GM18502 (cell line): ENCODE results near the gene UNC79.

ENCODE experiments used
- ATAC-seq: cut with Tn5 transposase; IDR thresholded peaks from one replicate; pipeline ENCODE4 v1.9.1; 2021; ENCODE audit warnings: mild to moderate bottlenecking; ENCODE audit not compliant: unreplicated experiment, poor library complexity

The UNC79 gene

DNA sequence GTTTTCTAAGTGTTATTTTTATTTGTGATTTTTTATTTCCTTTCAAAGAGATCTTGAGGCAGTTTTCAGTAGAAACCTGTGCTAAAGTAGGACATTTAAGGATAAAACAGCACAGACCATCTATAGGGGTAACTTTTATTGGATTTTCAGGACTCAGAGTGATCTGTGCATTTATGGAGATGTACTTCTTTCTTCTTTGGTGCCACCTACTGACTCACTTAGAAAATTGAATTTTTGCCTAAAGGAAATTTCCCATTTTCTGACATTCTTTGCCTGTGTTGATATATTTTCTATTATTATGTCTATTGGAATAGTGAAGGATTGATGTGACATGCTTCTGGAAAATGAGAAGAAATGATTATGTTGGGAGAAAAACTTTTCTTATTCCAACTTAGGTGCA, 113.0 kb downstream of the UNC79 start:
- ATAC-seq: no peak

DNA sequence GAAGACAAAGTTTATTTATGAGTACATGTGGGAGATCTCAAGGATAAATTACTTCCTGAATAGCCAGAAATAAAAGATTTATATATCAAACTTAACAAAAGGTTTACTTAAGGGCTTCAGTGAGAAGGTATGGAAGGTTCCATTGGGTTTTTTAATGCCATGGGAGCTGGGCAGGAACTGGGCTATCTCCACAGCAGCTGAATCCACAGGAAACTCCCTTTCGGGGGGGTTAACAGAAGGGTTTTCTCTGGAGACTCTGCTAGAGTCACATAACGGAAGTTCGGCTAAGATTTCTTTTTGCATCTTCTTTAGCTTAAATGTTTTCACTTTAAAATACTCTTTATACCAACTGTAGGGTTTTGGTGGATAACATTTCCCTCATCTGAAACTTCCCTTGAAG, 113.5 kb downstream of the UNC79 start:
- no peak for ATAC-seq

DNA sequence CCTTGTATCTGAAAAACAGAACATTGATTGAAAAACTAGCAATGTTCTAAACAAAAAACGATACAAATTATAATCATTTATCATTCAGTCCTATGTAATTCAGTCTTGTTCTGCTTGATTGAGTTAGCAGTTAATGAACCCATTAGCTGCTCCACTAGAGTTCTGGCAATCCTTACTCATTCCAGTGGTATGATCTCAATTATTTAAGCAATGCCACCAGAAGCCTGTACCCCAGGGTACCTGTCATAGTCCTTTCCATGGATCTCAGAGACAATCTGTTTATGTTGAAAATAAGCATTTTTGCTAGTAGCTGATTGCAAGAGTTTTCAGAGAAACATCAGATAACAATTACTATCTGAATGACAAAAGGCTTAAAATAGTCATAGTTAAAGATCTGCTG, 115.9 kb downstream of the UNC79 start:
- ATAC-seq: no peak

DNA sequence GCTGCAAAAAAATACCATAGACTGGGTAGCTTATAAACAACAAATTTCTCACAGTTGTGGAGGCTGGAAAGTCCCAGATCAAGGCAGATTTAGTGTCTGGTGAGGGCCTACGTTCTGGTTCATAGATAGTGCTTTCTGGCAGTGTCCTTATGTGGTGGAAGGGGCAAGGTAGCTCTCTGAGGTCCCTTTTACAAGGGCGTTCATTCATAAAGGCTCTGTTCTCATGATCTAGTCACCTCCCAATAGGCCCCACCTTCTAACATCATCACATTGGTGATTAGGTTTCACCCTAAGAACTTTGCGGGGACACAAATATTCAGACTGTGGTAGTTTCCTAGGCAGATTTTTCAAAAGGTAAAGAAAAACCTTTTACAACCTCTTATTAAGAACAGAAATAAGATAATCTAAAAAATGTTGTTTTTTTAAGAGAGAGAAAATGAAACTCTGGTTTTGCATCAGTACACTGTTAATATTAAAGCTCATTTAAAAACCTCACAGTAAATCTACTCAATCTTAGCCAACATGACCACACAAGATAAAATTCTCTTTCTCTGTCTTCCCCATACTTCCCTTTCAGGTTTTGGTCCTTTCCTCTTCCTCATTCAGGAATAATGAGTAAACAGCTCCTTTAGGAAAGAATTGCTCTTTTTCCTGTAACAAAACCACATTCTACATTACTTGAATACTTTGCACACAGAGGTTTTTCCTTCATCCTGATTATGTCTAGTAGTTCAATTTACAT, 117.5 kb downstream of the UNC79 start:
- ATAC-seq: peak; percentile 75

DNA sequence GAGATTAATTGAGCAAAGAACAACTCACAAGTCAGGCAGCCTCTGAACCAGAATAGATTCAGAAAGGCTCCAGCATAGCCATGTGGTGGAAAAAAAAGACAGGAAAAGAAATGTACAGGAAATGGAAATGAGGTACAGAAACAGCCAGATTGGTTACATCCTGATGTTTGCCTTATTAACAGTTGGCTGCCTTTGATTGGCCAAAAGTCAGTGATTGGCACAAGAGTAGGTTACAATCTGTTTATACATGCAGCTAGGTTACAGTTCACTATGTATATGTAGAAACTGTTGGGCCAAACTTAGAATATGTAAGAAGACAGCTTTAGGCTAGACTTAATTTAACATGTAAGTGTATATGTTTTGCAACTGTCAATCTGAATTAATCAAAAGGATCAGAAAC, 118.9 kb downstream of the UNC79 start:
- no peak for ATAC-seq

DNA sequence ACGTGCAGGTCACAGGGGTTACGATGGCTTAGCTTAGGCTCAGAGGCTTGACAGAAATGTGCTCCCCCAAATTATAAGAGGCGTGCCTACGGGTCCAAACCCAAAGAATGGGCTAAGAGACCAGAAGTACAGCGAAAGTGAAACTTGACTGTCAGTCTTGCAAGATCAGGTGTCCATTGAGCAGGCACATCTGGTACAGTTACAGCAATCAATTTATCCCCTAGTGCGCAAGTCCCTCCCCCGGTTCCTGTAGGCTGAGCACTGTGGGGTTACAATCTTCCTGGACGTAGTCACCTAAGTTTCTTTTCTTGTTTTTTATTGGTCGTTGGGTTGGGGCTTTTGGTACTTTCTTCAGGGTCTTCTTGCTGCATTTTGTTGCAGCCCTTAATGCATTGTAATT, 134.2 kb downstream of the UNC79 start:
- no peak for ATAC-seq

DNA sequence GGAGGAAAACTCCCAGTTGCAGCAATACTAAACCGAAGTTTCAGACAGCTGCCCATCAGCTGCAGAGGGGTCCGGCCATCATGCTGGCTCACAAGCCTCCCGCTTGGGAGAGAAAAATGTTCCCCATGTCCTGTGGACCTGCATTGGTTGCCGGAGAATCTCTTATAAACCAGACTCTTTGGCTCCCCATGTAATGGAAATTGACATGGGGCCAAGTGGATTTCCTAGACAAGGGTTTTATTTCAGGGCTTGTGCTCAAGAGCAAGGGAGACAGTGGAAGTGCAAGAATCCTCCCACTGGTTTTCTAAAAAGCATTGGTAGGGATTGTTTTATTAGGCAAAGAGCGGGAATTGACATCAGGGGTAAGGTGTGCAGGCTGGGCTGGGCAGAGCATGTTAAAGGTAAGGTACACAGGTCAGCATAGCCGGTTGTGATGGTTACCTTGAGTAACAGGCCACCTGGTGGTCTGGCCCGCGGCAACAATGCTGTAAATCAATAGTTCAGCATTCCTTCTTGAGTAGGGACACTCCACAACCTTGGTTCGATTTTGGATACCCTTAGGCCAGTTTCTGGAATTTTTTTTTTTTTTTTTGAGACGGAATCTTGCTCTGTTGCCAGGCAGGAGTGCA, 135.4 kb downstream of the UNC79 start:
- no peak for ATAC-seq

DNA sequence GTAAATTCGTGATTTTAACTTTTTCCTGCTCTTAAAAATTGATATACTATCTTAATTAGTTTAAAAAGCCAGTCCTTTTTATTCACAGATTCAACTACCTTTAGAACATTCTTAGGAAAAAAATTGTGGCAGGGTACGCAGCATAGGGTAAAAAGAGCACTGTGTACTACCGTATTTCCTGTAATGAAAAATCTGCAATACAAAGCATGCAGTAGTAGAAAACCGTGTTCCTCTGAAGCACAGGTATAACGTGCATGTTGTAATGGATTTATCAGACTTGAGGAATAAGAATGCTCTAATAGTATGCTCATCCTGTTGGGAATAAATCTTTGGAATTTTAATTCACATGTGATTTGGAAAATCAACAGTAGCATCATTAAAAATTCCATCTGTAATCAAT, 140.5 kb downstream of the UNC79 start:
- ATAC-seq: no peak

DNA sequence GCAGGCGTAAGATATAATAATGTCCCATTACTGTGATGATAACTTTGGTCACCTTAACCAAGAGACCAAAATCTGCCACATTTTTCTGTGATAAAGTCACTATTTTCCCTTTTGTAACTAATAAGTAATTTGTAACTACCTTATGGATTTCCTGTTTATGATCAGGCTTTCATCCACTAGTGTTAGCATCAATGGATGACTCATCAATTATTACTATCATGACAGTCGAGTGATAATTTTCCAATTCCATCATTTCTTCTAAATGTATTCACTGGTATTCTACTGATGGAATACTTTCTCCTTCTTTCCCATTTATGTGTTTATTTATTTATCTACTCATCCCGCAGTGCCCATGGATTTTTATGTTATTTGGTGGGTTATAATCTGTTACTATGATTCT, 148.4 kb downstream of the UNC79 start:
- no peak for ATAC-seq

DNA sequence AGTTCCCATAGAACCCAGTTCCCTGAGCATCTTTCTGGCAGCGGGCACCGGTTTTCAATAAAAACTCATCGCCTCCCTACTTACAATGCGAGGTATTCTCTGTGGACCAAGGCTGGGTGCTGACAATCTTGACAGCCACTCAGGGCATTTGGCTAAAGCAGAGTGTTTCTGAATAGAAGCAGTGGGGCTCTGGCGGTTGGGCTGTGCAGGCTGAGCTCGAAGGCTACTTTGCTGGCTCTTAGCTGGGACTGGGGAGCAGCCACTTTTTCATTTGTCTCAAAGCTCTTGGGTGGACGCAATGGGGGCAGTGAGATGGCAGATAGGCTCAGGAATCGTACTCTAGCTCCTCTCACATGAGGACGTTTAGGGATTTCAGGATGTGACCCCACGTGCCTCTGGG, 151.8 kb downstream of the UNC79 start:
- ATAC-seq: no peak

DNA sequence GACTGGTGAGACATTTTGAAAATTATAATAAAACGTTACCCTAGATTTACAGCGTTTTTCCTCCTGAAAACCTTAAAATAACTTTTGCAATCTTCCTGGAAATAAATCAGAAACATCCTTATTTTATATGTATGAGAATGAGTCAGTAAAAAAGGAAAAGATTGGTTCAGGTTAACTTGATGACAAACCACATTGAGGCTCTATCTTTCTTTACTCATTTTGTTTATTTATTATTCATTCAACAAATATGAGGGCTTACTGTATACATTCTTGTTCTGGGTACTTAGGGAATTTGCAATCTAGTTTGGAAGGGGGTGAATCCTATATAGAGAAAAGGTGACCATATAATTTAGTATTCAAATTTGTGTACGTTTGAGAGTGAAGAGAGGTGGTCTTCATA, 156.6 kb downstream of the UNC79 start:
- no peak for ATAC-seq

DNA sequence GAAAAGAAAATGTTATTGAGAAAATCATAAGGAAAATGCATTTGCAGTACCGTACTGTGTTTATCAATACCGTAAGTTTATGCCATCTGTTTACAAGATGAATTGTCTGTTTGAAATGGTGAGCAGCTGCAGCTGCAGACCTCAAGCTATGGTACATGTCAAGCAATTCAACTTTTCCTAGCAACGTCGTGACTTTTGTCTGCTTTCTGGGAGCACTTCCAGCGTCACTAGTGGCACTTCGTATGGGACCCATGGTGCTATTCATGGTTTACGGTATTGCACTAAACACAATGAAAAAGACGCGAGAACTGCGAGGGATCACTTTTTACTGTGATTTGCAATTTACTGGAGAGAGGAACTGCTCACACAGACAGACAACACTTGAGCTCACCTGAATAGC, 160.8 kb downstream of the UNC79 start:
- no peak for ATAC-seq

DNA sequence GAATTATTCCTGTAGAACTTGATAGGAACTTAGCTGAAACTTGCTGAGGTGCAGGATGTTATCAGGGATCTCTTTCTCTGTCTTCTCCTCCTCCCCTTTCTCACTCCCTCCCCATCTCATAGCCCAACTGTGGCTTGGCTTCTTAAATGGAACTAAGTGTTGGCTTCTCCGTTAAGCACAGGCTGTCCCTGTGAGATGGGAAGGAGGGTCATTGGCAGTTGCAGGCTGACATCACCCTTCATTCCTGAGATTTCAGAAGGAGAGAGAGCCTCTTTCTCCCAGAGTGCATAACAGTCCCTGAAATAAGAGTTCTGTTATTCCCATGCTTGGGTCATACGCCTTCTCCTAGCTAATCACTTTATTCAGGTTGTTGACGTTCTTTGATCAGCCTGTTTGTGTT, 162.0 kb downstream of the UNC79 start:
- ATAC-seq: no peak

DNA sequence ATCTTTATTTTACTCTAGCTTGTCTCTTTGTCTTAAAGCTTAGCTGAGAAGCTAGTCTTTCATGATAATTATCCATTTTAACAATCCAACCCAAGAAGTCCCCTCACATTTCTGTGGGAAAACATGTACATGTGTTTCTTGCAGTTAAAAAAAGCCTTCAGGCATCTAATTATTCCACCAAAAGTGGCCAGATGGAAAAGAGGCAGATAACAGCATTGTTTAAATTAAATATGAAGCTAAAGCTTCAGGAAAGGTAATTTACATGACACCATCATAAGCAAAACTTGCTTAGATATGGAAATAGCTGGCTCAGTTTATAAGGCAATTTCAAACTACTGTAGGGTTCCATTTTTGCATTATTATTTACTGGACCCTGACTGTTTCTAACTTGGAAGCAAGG, 175.4 kb downstream of the UNC79 start:
- ATAC-seq: no peak

DNA sequence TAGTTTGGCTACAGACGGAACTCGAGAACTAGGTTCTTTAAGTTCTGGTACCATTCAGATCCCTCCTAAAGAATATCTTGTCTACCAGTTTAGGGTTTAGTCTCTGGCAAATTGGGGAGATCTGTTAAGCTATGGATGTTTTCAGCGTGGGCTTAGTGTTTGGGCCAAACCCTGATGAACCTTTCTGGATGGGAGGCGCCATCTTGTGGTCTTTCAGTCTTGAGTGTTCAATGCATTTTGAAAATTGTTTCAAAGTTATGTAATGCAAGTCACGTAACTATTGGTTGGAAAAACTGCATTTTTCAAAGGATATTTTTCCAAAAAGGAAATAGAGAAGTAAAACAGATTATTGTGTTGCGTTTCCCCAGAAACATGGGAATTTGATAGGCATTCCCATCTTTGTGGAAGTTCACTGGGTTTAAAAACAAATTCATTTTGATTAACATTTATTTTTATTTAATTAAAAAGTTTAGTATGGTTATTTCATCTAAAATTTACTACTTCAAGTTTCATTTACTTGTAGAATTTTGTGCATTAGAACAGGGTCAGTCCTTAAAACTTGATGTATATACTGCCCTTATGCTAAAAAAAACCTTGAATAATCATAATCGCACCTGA, 188.5 kb downstream of the UNC79 start:
- ATAC-seq: no peak

DNA sequence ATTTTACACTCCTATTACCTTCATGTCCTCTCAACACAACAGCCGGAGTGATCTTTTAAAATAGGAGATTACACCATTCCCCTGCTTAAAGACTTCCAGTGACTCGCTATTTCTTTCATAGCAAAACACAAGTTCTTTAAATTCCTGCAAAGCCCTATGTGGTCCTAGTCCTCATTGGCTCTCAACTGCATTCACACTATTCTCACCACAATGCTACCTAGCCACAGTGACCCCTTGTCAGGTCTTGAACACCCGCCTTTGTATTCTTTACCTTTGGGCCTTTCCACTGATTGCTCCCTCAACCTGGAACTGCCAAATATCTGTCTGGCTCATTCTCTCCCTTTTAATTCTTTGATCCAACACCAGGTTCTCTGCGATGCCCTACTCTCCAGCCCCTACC, 197.3 kb downstream of the UNC79 start:
- no peak for ATAC-seq

DNA sequence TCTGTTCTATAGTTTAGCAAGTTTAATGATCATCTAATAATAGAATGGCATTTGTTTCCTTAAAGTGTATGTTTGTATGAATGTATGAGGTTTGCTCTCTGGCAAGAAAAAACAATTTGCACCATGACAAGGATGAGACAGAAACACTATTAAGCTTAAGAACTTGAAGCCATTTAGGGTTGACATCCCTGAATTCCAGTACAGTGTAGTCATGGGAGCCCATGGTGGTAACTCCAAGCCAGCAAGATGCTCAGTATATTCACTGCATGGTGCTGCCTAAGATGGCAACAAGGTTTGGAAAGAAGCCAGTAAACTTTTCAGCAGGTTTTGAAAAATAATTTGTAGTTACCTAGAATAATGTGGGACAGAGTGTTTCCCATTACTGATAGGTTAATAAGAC, 198.9 kb downstream of the UNC79 start:
- no peak for ATAC-seq

DNA sequence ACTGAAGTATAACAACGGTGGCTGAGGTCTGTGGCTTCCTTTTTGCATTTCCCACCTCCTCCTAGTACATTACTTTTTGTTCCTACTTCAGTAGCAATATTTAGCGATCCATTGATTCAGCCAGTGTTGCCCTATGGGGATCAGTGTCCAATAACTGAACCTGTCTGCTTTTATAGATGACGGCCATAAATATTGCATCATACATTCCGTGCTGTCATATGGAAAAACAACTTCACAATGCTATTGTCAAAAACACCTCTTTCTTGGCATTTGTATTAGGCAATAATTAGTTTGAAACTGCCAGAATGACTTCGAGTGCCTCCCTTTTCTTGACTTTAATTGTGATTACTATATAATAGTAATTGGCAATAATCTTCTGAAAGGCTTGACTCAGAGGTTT, 208.1 kb downstream of the UNC79 start:
- ATAC-seq: no peak

DNA sequence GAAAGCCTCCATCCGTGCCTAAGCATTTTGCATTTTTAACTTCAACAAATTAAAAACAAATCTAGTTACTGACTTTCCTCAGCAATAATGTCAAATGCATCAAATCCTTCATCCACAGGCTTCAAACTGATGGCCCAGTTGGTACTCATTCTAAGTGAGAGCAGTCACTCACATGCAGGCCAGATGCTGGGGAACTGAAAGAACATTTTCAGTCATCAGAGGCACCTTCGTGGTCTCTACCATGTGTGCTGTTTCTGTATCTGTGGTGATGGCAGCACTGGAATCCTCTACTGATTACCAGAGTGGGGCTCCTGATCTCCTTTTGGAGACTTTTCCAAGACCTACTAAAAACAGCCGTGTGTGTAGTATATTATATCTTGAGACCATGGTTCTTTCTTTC, 212.4 kb downstream of the UNC79 start:
- no peak for ATAC-seq

DNA sequence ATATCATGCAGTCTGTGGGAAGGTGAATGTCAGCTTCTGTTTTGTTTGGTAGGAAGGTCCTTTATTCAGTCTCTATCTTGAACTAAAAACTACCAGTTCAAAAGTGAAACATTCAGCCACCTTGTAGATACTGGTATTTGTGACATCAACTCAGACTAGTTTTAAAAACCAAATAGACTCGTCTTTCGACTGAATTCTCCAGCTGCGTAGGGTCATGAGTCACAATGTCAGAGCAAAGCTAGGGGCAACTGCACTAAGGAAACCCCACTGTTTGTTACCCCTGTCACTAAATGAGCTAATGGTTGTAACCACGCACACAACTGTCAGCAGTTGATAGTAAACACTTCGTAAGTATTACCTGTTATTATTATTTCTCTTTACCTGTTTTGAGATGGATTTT, 212.9 kb downstream of the UNC79 start:
- no peak for ATAC-seq

DNA sequence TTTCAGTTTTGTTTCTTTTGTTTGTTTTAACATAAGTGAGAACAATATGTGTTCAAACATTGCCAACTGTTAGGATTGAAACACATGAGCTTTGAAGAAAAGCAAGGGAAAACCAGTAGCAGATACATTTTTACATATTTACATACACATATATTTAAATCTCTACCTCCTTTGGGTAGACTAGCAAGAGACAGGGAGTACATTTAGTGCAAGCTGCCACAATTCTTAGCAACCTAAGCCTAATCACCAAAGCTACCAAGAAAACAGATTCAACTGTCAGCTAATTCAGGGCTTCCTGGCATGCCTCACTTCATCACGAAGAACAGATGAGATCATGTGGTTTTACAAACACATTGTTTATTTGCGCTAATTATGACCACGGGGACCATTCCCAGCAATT, 214.5 kb downstream of the UNC79 start:
- ATAC-seq: no peak
